ENCODE measurements around the gene RASGEF1C.

- no peak for TF ChIP-seq CTCF (IDR thresholded peaks at IDR 0.05; ENCODE audit: low read depth, low read length, missing input control)
- no peak for TF ChIP-seq JUND (IDR thresholded peaks at IDR 0.05)
- TF ChIP-seq REST (IDR thresholded peaks at IDR 0.05): no peak
- TF ChIP-seq ZBTB33 (IDR thresholded peaks at IDR 0.05): no peak
- TF ChIP-seq TAF1 (conservative IDR thresholded peaks at IDR 0.05): no peak
Measured at GRCh38 chr5:180116077-180116999, 92.7 kb downstream of the RASGEF1C start.

Data from liver (tissue), 3 donors.